Kidney epithelial cell (primary cell): ENCODE measurements around the gene NEU1. TPM values are rescaled to one million over a fixed set of nuclear protein-coding genes. Genes with fewer than 3 reads are reported as not detected.
A peak's percentile ranks its signal among the peaks of the same experiment; 100 is the strongest.

Experiments used
- DNase-seq: peaks from one replicate; pipeline ENCODE4 v3.0.0-alpha.2; 2010; ENCODE audit warnings: low read depth
- H3K27me3 ChIP-seq: 2 replicates; pipeline ENCODE4 v1.6.0; 2011; ENCODE audit warnings: low read length; ENCODE audit not compliant: control insufficient read depth, insufficient read depth
- H3K36me3 ChIP-seq: 2 replicates; pipeline ENCODE4 v1.5.1; 2011; ENCODE audit warnings: low read length; ENCODE audit not compliant: control insufficient read depth, insufficient read depth
- H3K4me3 ChIP-seq: 2 replicates; pipeline ENCODE4 v1.5.1; 2011; ENCODE audit warnings: low read depth, mild to moderate bottlenecking, control low read depth, low read length
- CTCF ChIP-seq: IDR thresholded peaks from 2 replicates; pipeline ENCODE4 v1.5.1; 2011; ENCODE audit warnings: mild to moderate bottlenecking, moderate library complexity, low read length, control low read depth, inconsistent platforms; ENCODE audit not compliant: insufficient read depth, poor library complexity, severe bottlenecking
- total RNA-seq: library from RNA; depleted of rRNA; stranded (reverse); fragments of >200 nt; gene quantifications from 2 replicates; pipeline ENCODE4 v1.2.3, GENCODE V29; 2015

The NEU1 gene
- total RNA-seq, 1 donor from 2014 or later, result 152 TPM

- no peak for DNase-seq
- H3K36me3 ChIP-seq, result no peaks in the 10 kb centered on the region
- H3K27me3 ChIP-seq, result no peaks in the 10 kb centered on the region
- no peak for TF ChIP-seq CTCF
- no peak overlapping the region for H3K4me3 ChIP-seq
Measured at GRCh38 chr6:31906122-31906521, 43.5 kb upstream of the NEU1 start.

GRCh38 chr6:31905041-31905440 lies 42.4 kb upstream of the NEU1 start:
- DNase-seq, result no peak
- Histone ChIP-seq H3K36me3 (no peaks in the 10 kb centered on the region), H3K4me3 (no peak overlapping the region), H3K27me3 (no peaks in the 10 kb centered on the region)
- TF ChIP-seq CTCF, result no peak

- Histone ChIP-seq H3K4me3 (no peak overlapping the region), H3K36me3 (no peaks in the 10 kb centered on the region), H3K27me3 (no peaks in the 10 kb centered on the region)
- DNase-seq, result no peak
- TF ChIP-seq CTCF, result no peak
Measured at GRCh38 chr6:31903957-31904356, 41.3 kb upstream of the NEU1 start.

- Histone ChIP-seq H3K36me3 (no peaks in the 10 kb centered on the region), H3K4me3 (peak within 1 kb of the TSS; percentile 51), H3K27me3 (no peaks in the 10 kb centered on the region)
- TF ChIP-seq CTCF, result no peak
- DNase-seq, result peak; percentile 49
Measured at GRCh38 chr6:31901953-31902643, 39.5 kb upstream of the NEU1 start, which contains the start of gene ZBTB12. ZBTB12 (minus strand) TSS chr6:31902086; CDS start chr6:31901305, 781 bp downstream.

GRCh38 chr6:31901415-31901952 lies 38.9 kb upstream of the NEU1 start:
- Histone ChIP-seq H3K4me3 (peak overlapping the region; percentile 51), H3K27me3 (no peaks in the 10 kb centered on the region), H3K36me3 (no peaks in the 10 kb centered on the region)
- TF ChIP-seq CTCF, result no peak
- DNase-seq, result no peak
